BE2C (cell line): ENCODE data around the gene GPR32.
A peak's percentile ranks its signal among the peaks of the same experiment; 100 is the strongest.
"Not testable (repeated sequence)": the region's sequence is repeated elsewhere in the genome, so short reads cannot be mapped to it uniquely, and the experiment has no call there.

Experiments used
- DNase-seq: peaks from one replicate; pipeline ENCODE4 v3.0.0-alpha.2; 2020
- H3K27me3 ChIP-seq: fragments of 250-450 bp; sonication (Bioruptor Pico); 2 replicates; pipeline ENCODE4 v1.5.1; 2020; ENCODE audit warnings: mild to moderate bottlenecking
- H3K36me3 ChIP-seq: fragments of 250-450 bp; sonication (Bioruptor Pico); 2 replicates; pipeline ENCODE4 v1.5.1; 2020; ENCODE audit warnings: mild to moderate bottlenecking
- H3K4me1 ChIP-seq: fragments of 250-450 bp; sonication (Bioruptor Pico); 2 replicates; pipeline ENCODE4 v1.5.1; 2020
- H3K4me3 ChIP-seq: 2 replicates; pipeline ENCODE4 v1.5.1; 2011; ENCODE audit warnings: low read depth, low read length
- H3K9me3 ChIP-seq: fragments of 250-450 bp; sonication (Bioruptor Pico); 2 replicates; pipeline ENCODE4 v1.5.1; 2020
- CTCF ChIP-seq: IDR thresholded peaks from 2 replicates; pipeline ENCODE4 v1.5.1; 2012; ENCODE audit warnings: mild to moderate bottlenecking, low read depth, low read length

GPR32 gene

GRCh38 chr19:50759886-50760285 is 10.4 kb upstream of the GPR32 start:
- no peak for TF ChIP-seq CTCF
- peaks cover 9% of the 10 kb centered on the region for H3K27me3 ChIP-seq
- DNase-seq, result peak; percentile 23
- no peaks in the 10 kb centered on the region for H3K4me1 ChIP-seq
- H3K9me3 ChIP-seq, result no peaks in the 10 kb centered on the region
- H3K36me3 ChIP-seq, result no peaks in the 10 kb centered on the region
- H3K4me3 ChIP-seq, result no peak overlapping the region

- not testable (repeated sequence) for H3K4me3 ChIP-seq
These were observed 8.8 kb upstream of the GPR32 start for GRCh38 chr19:50761501-50761900.

GRCh38 chr19:50763521-50763920 is 6.7 kb upstream of the GPR32 start:
- H3K9me3 ChIP-seq, H3K27me3 ChIP-seq, H3K4me3 ChIP-seq, DNase-seq, H3K36me3 ChIP-seq, H3K4me1 ChIP-seq: not testable (repeated sequence)

More at GRCh38 chr19:50761501-50761900, 8.8 kb upstream of the GPR32 start:
- H3K9me3 ChIP-seq, H3K36me3 ChIP-seq, DNase-seq, H3K27me3 ChIP-seq, H3K4me1 ChIP-seq: not testable (repeated sequence)

- no peak for TF ChIP-seq CTCF
- no peak for DNase-seq
- no peaks in the 10 kb centered on the region for H3K27me3 ChIP-seq
These were observed 5.9 kb upstream of the GPR32 start for GRCh38 chr19:50764409-50764808.

GRCh38 chr19:50766746-50767145 is 3.5 kb upstream of the GPR32 start:
- not testable (repeated sequence) for H3K36me3 ChIP-seq, H3K9me3 ChIP-seq, DNase-seq, H3K4me1 ChIP-seq, H3K27me3 ChIP-seq, H3K4me3 ChIP-seq

More at GRCh38 chr19:50764409-50764808, 5.9 kb upstream of the GPR32 start:
- Histone ChIP-seq H3K4me1 (no peaks in the 10 kb centered on the region), H3K9me3 (no peaks in the 10 kb centered on the region), H3K4me3 (no peak overlapping the region), H3K36me3 (no peaks in the 10 kb centered on the region)

- not testable (repeated sequence) for H3K27me3 ChIP-seq, DNase-seq, H3K4me3 ChIP-seq, H3K36me3 ChIP-seq, H3K9me3 ChIP-seq, H3K4me1 ChIP-seq
These were observed 3.0 kb upstream of the GPR32 start for GRCh38 chr19:50767263-50767662.

GRCh38 chr19:50768277-50768676 is 2.0 kb upstream of the GPR32 start:
- no peaks in the 10 kb centered on the region for H3K27me3 ChIP-seq
- TF ChIP-seq CTCF, result no peak
- H3K4me3 ChIP-seq, result no peak overlapping the region
- no peak for DNase-seq
- H3K36me3 ChIP-seq, result no peaks in the 10 kb centered on the region
- H3K4me1 ChIP-seq, result no peaks in the 10 kb centered on the region
- no peaks in the 10 kb centered on the region for H3K9me3 ChIP-seq

GRCh38 chr19:50770888-50771287 is 624 bp downstream of the GPR32 start:
- H3K9me3 ChIP-seq, result no peaks in the 10 kb centered on the region
- no peaks in the 10 kb centered on the region for H3K4me1 ChIP-seq
- TF ChIP-seq CTCF, result no peak
- H3K27me3 ChIP-seq, result peaks cover 13% of the 10 kb centered on the region
- no peak overlapping the region for H3K4me3 ChIP-seq
- no peak for DNase-seq
- no peaks in the 10 kb centered on the region for H3K36me3 ChIP-seq
